Esophagus muscularis mucosa (tissue), 4 donors: ENCODE results near the gene SIPA1L3.

Source experiments
- EP300 ChIP-seq: sonication (generic); formaldehyde crosslinking; IDR thresholded peaks from one replicate; pipeline ENCODE4 v1.6.1; 2017; ENCODE audit warnings: antibody characterized with exemption
- POLR2A ChIP-seq: fragments of 450-650 bp; IDR thresholded peaks from one replicate; pipeline ENCODE4 v1.6.1; 2017; ENCODE audit warnings: antibody characterized with exemption, moderate library complexity, mild to moderate bottlenecking, low read depth
- POLR2AphosphoS5 ChIP-seq, 2 donors: sonication (generic); formaldehyde crosslinking; IDR thresholded peaks; one replicate each; pipeline ENCODE4 v1.6.1; 2017; ENCODE audit warnings: antibody characterized with exemption in 2 of 2
- TF ChIP-seq, protein P1 (sequence below), 3 experiments: fragments of 200-600 bp in 2 of 3; fragments of 450-650 bp in 1 of 3; sonication (generic) in 2 of 3; IDR thresholded peaks; one replicate each; pipeline ENCODE4 v1.5.1; 2017 to 2019; ENCODE audit warnings: antibody characterized with exemption in 3 of 3, mild to moderate bottlenecking in 2 of 3, moderate library complexity in 1 of 3

DNA sequence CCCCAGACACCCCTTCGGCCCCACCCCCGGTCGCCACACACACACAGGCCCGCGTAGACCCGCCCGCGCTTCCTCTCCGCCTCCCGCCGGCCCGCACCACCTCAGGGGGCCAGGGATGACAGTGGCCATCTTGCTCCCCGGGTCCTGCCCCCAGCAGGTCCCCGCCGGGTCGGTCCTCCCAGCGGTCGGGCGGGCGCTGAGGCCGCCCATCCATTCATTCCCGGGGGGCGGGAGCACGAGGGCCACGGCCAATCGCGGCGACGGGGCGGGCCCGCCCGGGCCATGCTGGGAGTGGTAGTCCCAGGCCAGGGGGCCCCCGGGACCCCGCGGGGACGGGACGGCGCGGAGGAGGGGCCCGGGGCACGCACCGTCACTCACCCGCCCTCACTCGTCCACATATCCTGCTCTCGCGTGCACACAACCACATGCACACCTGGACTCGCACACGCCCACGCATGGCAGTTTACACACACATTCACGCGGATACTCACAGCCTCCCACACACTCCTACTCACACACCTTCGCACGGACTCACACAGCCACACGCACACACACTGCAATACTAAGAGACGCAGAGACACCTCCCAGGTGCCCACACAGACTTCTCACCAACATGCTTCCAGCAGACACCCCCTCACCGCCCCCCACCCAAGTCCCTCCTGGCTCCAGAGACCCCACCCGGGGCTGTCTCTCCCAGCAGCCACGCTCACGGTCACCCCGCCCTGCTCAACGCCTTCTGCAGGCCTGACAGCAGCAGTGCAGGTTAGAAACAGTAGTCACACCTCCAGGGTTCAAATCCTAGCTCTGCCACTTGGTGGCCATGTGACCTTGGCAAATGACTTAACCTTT, 317.2 kb downstream of the SIPA1L3 start, which contains the start of gene DPF1:
- TF ChIP-seq POLR2A = no peak
- TF ChIP-seq, protein P1, sequence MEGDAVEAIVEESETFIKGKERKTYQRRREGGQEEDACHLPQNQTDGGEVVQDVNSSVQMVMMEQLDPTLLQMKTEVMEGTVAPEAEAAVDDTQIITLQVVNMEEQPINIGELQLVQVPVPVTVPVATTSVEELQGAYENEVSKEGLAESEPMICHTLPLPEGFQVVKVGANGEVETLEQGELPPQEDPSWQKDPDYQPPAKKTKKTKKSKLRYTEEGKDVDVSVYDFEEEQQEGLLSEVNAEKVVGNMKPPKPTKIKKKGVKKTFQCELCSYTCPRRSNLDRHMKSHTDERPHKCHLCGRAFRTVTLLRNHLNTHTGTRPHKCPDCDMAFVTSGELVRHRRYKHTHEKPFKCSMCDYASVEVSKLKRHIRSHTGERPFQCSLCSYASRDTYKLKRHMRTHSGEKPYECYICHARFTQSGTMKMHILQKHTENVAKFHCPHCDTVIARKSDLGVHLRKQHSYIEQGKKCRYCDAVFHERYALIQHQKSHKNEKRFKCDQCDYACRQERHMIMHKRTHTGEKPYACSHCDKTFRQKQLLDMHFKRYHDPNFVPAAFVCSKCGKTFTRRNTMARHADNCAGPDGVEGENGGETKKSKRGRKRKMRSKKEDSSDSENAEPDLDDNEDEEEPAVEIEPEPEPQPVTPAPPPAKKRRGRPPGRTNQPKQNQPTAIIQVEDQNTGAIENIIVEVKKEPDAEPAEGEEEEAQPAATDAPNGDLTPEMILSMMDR (IDR thresholded peaks at IDR 0.05) = no peak
- TF ChIP-seq EP300 = no peak
- no peak for TF ChIP-seq POLR2AphosphoS5 (IDR thresholded peaks at IDR 0.05)
